Activated naive CD8-positive, alpha-beta T cell treated with anti-CD3 and anti-CD28 coated beads, Interleukin-2, amount 10 ng/mL, durations not matched to agents 7 days and 5 days (primary cell): ENCODE data around the gene OR11L1. TPM values are rescaled to one million over a fixed set of nuclear protein-coding genes. Genes with fewer than 3 reads are reported as not detected.

Experiments used
- ATAC-seq: fragments of 150-1000 bp; cut with Tn5 transposase; one replicate; pipeline ENCODE4 v1.10.0; 2021; ENCODE audit warnings: low read depth, moderate library complexity
- POLR2A ChIA-PET: fragments of 350-600 bp; sonication (Branson Sonifier 250); formaldehyde crosslinking; loops from one replicate; lab custom pipeline; 2021; ENCODE audit warnings: antibody characterized with exemption; lab: Charles Lee
- DNase-seq: peaks from one replicate; pipeline ENCODE4 v3.0.0; 2021
- H3K27ac Mint-ChIP-seq: one replicate; pipeline ENCODE4 v1.8.0; 2022; ENCODE audit warnings: mild to moderate bottlenecking, mixed read lengths
- H3K27me3 Mint-ChIP-seq: one replicate; pipeline ENCODE4 v1.8.0; 2022; ENCODE audit warnings: mild to moderate bottlenecking, moderate library complexity, mixed read lengths
- H3K36me3 Mint-ChIP-seq: one replicate; pipeline ENCODE4 v1.8.0; 2021; ENCODE audit warnings: mild to moderate bottlenecking, mixed read lengths
- H3K4me1 Mint-ChIP-seq: one replicate; pipeline ENCODE4 v1.8.0; 2021; ENCODE audit warnings: mixed read lengths
- H3K4me3 Mint-ChIP-seq: one replicate; pipeline ENCODE4 v1.8.0; 2022; ENCODE audit warnings: mild to moderate bottlenecking, moderate library complexity, mixed read lengths
- H3K9me3 Mint-ChIP-seq: one replicate; pipeline ENCODE4 v1.8.0; 2021; ENCODE audit warnings: mixed read lengths
- total RNA-seq, 2 experiments: library from RNA; stranded (reverse); gene quantifications; one replicate each; pipeline ENCODE4 v1.2.3, GENCODE V29; 2021

Gene OR11L1
- total RNA-seq, 2 experiments from 2014 or later: not detected

DNA sequence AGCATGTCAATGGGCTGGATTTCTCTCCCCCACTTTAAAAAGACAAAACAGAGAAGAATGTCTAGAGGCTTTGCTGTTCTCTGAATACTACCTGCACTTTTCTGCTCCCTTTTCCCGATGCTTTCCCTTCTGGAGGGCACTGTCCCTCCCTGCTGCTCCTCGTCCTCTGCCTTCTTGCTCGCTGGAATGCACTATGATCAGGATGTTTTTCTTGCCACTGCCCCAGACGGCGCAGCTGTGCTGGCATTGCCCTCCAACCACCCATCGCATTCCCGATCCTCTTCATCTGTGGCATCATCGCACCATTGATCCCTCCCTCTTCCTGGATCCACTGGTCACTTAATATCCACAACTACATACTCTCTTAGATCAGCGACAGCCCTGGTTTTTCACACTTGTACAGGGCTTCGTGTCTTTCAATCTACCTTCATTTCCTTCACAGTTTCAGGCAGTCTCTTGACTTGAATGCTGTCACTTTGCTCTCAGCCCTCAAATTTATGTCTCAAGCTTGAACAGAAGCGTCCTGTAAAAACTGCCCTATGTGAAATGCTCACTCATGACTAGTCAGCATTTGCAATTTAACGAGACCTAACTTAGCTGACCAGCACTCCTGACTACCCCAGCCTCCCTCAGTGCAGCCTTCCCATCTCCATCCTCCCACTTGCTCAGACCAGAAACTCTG is 3.5 kb upstream of the OR11L1 start:
- DNase-seq: no peak
- no peak overlapping the region for H3K27ac Mint-ChIP-seq
- H3K9me3 Mint-ChIP-seq: no peaks in the 10 kb centered on the region
- POLR2A ChIA-PET: no interaction called here
- H3K4me3 Mint-ChIP-seq: no peak overlapping the region
- ATAC-seq: no peak
- H3K27me3 Mint-ChIP-seq: peaks cover 5% of the 10 kb centered on the region
- no peaks in the 10 kb centered on the region for H3K36me3 Mint-ChIP-seq
- H3K4me1 Mint-ChIP-seq: peaks cover 3% of the 10 kb centered on the region

DNA sequence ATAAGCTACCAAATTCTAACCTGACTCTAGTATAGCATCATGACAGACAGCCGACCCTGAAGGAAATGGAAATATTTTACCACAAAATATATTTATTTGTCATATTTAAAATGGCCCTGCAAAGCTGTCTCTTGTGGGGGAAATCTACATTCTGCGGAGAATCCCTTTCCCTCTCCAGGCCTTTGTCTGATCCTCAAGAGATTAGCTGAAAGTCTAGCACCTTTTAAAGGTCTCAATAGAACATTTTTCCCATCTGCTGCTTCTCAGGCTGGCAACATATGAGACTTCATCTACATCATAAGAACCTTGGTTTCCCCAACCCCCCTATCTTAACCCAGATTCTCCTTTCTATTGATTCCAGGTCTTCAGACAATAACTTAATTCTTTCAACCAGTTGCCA is 1.7 kb upstream of the OR11L1 start:
- no peaks in the 10 kb centered on the region for H3K9me3 Mint-ChIP-seq
- no peak for DNase-seq
- no peak for ATAC-seq
- POLR2A ChIA-PET: no interaction called here
- H3K36me3 Mint-ChIP-seq: no peaks in the 10 kb centered on the region
- no peak overlapping the region for H3K27ac Mint-ChIP-seq
- H3K27me3 Mint-ChIP-seq: peaks cover 2% of the 10 kb centered on the region
- H3K4me3 Mint-ChIP-seq: no peak overlapping the region
- peaks cover 3% of the 10 kb centered on the region for H3K4me1 Mint-ChIP-seq

DNA sequence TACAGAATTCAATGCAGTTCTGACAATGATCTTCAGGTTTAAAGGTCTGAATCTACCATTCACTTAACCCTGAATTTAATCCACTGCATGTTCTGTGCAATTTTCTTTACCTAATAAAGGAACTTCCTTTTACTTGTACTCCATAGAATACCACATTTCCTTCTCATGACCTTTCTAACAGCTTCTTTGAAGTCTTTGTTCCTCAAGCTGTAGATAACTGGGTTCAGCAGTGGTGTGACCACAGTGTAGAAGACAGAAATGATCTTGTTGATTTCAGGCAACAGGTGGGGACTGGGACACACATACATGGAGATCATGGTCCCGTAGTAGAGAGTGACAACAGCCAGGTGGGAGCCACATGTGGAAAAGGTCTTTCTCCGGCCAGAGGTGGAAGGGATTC is 878 bp downstream of the OR11L1 start:
- DNase-seq: no peak
- H3K4me3 Mint-ChIP-seq: no peak overlapping the region
- peaks cover 3% of the 10 kb centered on the region for H3K4me1 Mint-ChIP-seq
- H3K27ac Mint-ChIP-seq: no peak overlapping the region
- H3K27me3 Mint-ChIP-seq: no peaks in the 10 kb centered on the region
- no peaks in the 10 kb centered on the region for H3K9me3 Mint-ChIP-seq
- ATAC-seq: no peak
- no peaks in the 10 kb centered on the region for H3K36me3 Mint-ChIP-seq
- POLR2A ChIA-PET: no interaction called here

DNA sequence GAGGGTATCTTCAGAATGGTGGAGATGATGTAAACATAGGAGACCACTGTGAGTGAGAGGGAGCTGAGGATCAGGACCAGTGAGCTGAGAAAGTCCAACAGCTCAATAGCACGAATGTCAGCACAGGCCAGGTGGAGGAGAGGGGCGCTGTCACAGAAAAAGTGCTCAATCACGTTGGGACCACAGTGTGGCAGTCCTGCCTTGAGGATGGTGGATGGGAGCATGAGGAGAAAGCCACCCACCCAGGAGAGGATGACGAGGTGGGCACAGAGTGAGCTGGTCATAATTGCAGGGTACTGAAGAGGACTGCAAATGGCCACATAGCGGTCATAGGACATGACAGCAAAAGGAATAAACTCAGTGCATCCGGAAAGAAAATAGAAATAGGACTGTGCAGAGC is 8.1 kb downstream of the OR11L1 start:
- Mint-ChIP-seq H3K27ac (no peak overlapping the region), H3K4me3 (no peak overlapping the region), H3K4me1 (no peaks in the 10 kb centered on the region), H3K9me3 (no peaks in the 10 kb centered on the region), H3K27me3 (no peaks in the 10 kb centered on the region), H3K36me3 (no peaks in the 10 kb centered on the region)
- ATAC-seq (no peak), DNase-seq (no peak)
- POLR2A ChIA-PET: no interaction called here

DNA sequence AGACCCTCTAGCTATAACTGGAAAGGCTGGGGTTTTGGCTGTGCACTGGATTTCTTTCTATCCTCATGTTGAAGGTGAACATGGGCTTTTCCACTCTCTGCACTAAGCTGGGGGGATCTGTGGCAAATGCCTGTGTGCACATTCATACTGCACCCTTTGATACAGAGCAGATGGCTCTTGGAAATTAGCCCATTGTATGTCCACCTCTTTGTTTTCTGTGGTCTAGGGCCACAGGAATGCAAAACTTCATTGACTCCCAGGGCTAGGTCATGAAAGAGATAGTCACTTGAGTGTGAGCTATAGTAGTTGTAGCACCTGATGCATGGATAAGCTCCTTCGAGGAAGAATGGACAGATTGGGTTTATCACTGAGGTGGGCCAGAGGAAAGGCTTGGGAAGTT is 12.0 kb downstream of the OR11L1 start:
- H3K27ac Mint-ChIP-seq: no peak overlapping the region
- H3K4me1 Mint-ChIP-seq: no peaks in the 10 kb centered on the region
- no peak overlapping the region for H3K4me3 Mint-ChIP-seq
- H3K9me3 Mint-ChIP-seq: no peaks in the 10 kb centered on the region
- POLR2A ChIA-PET: no interaction called here
- DNase-seq: no peak
- H3K36me3 Mint-ChIP-seq: no peaks in the 10 kb centered on the region
- H3K27me3 Mint-ChIP-seq: no peaks in the 10 kb centered on the region
- no peak for ATAC-seq

DNA sequence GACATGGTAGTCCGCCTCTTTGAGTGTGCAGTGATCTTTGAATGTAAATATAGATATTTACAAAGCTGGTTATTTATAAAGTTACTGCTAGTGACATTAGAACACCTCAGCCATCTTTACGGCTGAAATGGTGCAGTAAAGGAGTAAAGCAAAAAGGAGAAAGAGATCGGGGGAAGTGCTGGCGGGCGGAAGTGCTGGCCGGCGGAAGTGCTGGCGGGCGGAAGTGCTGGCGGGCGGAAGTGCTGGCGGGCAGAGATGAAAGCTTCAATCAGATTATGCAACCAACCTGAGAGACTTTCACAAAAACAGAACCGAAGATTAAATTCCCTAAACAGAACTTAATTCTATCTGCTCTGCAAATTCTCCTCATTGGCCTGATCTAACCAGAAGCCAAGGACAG is 16.3 kb downstream of the OR11L1 start:
- Mint-ChIP-seq H3K27me3 (no peaks in the 10 kb centered on the region), H3K27ac (no peak overlapping the region), H3K4me1 (no peaks in the 10 kb centered on the region), H3K4me3 (no peak overlapping the region), H3K36me3 (no peaks in the 10 kb centered on the region), H3K9me3 (no peaks in the 10 kb centered on the region)
- ATAC-seq: no peak
- POLR2A ChIA-PET: no interaction called here
- DNase-seq: no peak

DNA sequence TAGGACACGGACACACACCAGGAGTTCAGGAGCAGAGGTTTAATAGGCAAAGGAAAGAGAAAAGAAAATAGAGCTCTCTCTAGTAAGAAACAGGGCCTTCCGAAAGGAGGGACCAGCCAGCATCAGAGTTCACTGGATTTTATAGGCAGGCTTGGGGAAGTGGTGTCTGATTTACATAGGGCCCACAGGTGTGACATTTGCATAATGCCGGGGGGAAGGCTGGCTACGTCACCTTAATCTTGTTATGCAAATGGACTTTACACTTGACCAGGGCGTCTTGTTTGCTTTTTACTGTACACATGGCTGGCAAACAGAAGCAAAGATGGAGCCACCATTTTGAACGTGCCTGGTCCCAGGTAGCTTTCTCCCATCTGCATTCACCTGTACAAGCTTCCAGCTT is 17.7 kb downstream of the OR11L1 start, which contains the start of gene OR14A16:
OR14A16 (minus strand) TSS at position 97 of the 400 bp plus-strand sequence. CDS start 8,390 bp downstream, outside the sequence.
- no peak for DNase-seq
- H3K27me3 Mint-ChIP-seq: no peaks in the 10 kb centered on the region
- no peaks in the 10 kb centered on the region for H3K36me3 Mint-ChIP-seq
- no peak for ATAC-seq
- H3K9me3 Mint-ChIP-seq: no peaks in the 10 kb centered on the region
- no peak within 1 kb of the TSS for H3K27ac Mint-ChIP-seq
- POLR2A ChIA-PET: no interaction called here
- H3K4me1 Mint-ChIP-seq: no peaks in the 10 kb centered on the region
- H3K4me3 Mint-ChIP-seq: no peak within 1 kb of the TSS

DNA sequence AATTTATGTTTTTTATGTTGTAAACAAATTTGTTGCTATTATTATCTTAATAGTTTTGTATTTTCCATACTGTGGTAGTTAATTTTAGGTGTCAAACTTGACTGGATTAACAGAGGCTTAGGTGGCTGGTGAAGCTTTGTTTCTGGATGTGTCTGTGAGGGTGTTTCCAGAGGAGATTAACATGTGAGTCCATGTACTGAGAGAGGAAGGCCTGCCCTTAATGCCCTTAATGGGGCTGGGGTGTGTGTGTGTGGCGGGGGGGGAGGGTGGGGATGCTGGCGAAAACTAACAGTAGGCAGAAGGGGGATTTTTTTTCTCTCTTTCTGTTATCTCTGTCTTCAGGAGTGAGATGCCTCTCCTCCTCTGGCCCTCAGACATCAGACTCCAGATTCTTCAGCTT is 19.6 kb downstream of the OR11L1 start:
- no peaks in the 10 kb centered on the region for H3K36me3 Mint-ChIP-seq
- H3K27ac Mint-ChIP-seq: peak overlapping the region; percentile 34
- no peak for ATAC-seq
- no peak overlapping the region for H3K4me3 Mint-ChIP-seq
- no peaks in the 10 kb centered on the region for H3K9me3 Mint-ChIP-seq
- no peaks in the 10 kb centered on the region for H3K4me1 Mint-ChIP-seq
- no peaks in the 10 kb centered on the region for H3K27me3 Mint-ChIP-seq
- POLR2A ChIA-PET: no interaction called here
- DNase-seq: no peak

DNA sequence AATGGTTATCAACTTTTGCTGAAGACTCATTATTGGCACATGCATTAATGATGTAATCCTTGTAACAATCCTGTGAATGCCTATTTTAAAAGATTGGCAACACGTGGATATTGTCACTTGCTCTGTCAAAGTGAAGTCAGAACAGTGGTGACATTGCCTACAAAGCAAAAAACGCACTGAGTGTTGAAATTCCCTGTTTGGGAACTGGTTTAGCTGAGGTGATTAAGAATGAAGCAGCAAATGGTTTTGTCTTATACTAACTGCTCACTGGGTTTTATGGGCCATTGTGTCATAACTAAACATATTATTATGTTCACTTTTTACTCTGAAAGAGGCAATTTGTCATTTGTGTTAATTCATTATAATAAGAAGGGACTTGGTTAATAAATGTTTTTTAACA is 29.1 kb downstream of the OR11L1 start:
- Mint-ChIP-seq H3K4me3 (no peak overlapping the region), H3K27me3 (no peaks in the 10 kb centered on the region), H3K27ac (no peak overlapping the region), H3K36me3 (no peaks in the 10 kb centered on the region), H3K4me1 (no peaks in the 10 kb centered on the region), H3K9me3 (peaks cover 3% of the 10 kb centered on the region)
- ATAC-seq (no peak), DNase-seq (no peak)
- POLR2A ChIA-PET: no interaction called here

DNA sequence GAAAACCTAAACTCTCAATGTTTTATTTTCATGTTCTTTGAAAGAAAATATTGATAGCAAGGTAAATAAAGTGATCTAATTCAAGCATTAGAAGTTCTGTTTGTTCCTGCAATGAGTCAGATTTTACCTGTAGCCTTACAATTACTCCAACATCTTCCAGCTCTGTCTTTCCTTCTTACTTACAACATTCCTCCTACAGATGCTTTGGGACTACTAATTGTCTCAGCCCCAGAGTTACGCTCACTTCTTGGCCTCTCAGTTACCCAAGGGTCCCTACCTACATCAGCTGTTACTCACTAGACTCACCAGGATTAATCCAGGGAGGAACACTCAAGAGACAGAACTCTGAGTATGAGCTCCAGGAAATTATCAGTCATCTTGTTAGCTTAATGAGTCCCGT is 44.2 kb downstream of the OR11L1 start:
- Mint-ChIP-seq H3K9me3 (peaks cover 1% of the 10 kb centered on the region), H3K4me3 (no peak overlapping the region), H3K4me1 (no peaks in the 10 kb centered on the region), H3K27me3 (no peaks in the 10 kb centered on the region), H3K36me3 (no peaks in the 10 kb centered on the region), H3K27ac (no peak overlapping the region)
- DNase-seq: no peak
- no peak for ATAC-seq
- POLR2A ChIA-PET: no interaction called here

Other genes with a start within 250 kb of the OR11L1 start
- not detected for gene OR2G3, start 236.3 kb downstream of the OR11L1 start, total RNA-seq
- not detected for gene OR13G1, start 162.2 kb downstream of the OR11L1 start, total RNA-seq
- gene OR6F1, start 125.2 kb downstream of the OR11L1 start, total RNA-seq: not detected
- not detected for gene OR14K1, start 103.3 kb downstream of the OR11L1 start, total RNA-seq
- gene OR14A2, start 93.8 kb downstream of the OR11L1 start, total RNA-seq: not detected
- not detected for gene OR1C1, start 81.3 kb downstream of the OR11L1 start, total RNA-seq
- not detected for gene OR14A16, start 17.8 kb downstream of the OR11L1 start, total RNA-seq
- gene TRIM58, start 15.3 kb upstream of the OR11L1 start, total RNA-seq: under 1 TPM; 0.08 to 0.09 TPM
- gene OR2W3, start 53.7 kb upstream of the OR11L1 start, total RNA-seq: not detected
- gene OR2T8, start 78.4 kb upstream of the OR11L1 start, total RNA-seq: not detected
- gene OR2AJ1, start 83.0 kb upstream of the OR11L1 start, total RNA-seq: not detected
- not detected for gene OR2L8, start 107.0 kb upstream of the OR11L1 start, total RNA-seq
- gene OR2AK2, start 123.3 kb upstream of the OR11L1 start, total RNA-seq: not detected
- gene OR2L5, start 171.8 kb upstream of the OR11L1 start, total RNA-seq: not detected
- gene OR2L2, start 188.2 kb upstream of the OR11L1 start, total RNA-seq: under 1 TPM; 0.06 to 0.19 TPM
- gene OR2L3, start 204.9 kb upstream of the OR11L1 start, total RNA-seq: not detected